GM12878 (cell line): Measurements from ENCODE around the gene PFN3. TPM values are rescaled to one million over a fixed set of nuclear protein-coding genes. Genes with fewer than 3 reads are reported as not detected.

Experiments used
- ATAC-seq: fragments of 200-7000 bp; cut with Tn5 transposase; 3 replicates; pipeline ENCODE4 v1.9.1; 2020; ENCODE audit warnings: mild to moderate bottlenecking, moderate library complexity
- BruUV-seq: library from RNA; stranded (reverse); fragments of 400-500 nt; replicated peaks from 2 replicates; lab custom pipeline; 2021; lab: Mats Ljungman, UMichigan
- CTCF ChIA-PET: fragments of 300-600 bp; sonication (Branson Sonifier 250); formaldehyde crosslinking; extraction: SDS; loops from one replicate; lab custom pipeline; 2021; ENCODE audit warnings: inconsistent platforms; lab: Yijun Ruan, JAX
- POLR2A ChIA-PET: fragments of 350-600 bp; formaldehyde crosslinking; extraction: SDS; loops from one replicate; lab custom pipeline; 2021; ENCODE audit warnings: inconsistent platforms; lab: Charles Lee
- RAD21 ChIA-PET: fragments of 300-600 bp; sonication (Branson Sonifier 250); formaldehyde crosslinking; loops from one replicate; lab custom pipeline; 2023; ENCODE audit warnings: antibody characterized with exemption; ENCODE audit not compliant: unreplicated experiment; lab: Charles Lee
- SMC1A ChIA-PET: fragments of 300-600 bp; sonication (Branson Sonifier 250); formaldehyde crosslinking; loops from one replicate; lab custom pipeline; 2023; ENCODE audit not compliant: unreplicated experiment, uncharacterized antibody; lab: Charles Lee
- DNase-seq: peaks from one replicate; pipeline ENCODE4 v3.0.0-alpha.2; 2011; ENCODE audit warnings: low read depth, low spot score
- FAIRE-seq: peaks from 3 replicates; lab custom pipeline; 2011; peaks lifted over from hg19 to GRCh38; lab: Jason Lieb, UNC
- H2AFZ ChIP-seq: 2 replicates; pipeline ENCODE4 v1.6.0; 2011; ENCODE audit warnings: low read depth, low read length, control low read depth; ENCODE audit not compliant: control insufficient read depth
- H3K27ac ChIP-seq: 2 replicates; pipeline ENCODE4 v1.5.1; 2011; ENCODE audit warnings: control low read depth; ENCODE audit not compliant: control insufficient read depth, insufficient read depth
- H3K27me3 ChIP-seq, 2 experiments: replicated peaks in 1 of 2; 2 replicates each; pipeline versions ENCODE4 v1.6.0 to v1.6.1; 2011; ENCODE audit warnings: low read length in 1 of 2; ENCODE audit not compliant: control insufficient read depth in 2 of 2, insufficient read depth in 2 of 2
- H3K36me3 ChIP-seq, 2 experiments: 2 replicates each; pipeline ENCODE4 v1.5.1; 2011; ENCODE audit warnings: low read length in 1 of 2; ENCODE audit not compliant: control insufficient read depth in 2 of 2, insufficient read depth in 2 of 2
- H3K4me1 ChIP-seq: 2 replicates; pipeline ENCODE4 v1.6.1; 2011; ENCODE audit warnings: mild to moderate bottlenecking, low read length, moderate library complexity, mixed read lengths; ENCODE audit not compliant: control insufficient read depth, insufficient read depth
- H3K4me2 ChIP-seq: 2 replicates; pipeline ENCODE4 v1.6.0; 2011; ENCODE audit warnings: control low read depth; ENCODE audit not compliant: control insufficient read depth, insufficient read depth
- H3K4me3 ChIP-seq: fragments of 200-600 bp; sonication (generic); 2 replicates; pipeline ENCODE4 v1.5.1; 2016
- H3K79me2 ChIP-seq: 2 replicates; pipeline ENCODE4 v1.6.0; 2011; ENCODE audit warnings: low read length; ENCODE audit not compliant: control insufficient read depth, insufficient read depth
- H3K9ac ChIP-seq: 2 replicates; pipeline ENCODE4 v1.8.0; 2011; ENCODE audit warnings: low read length, control low read depth, mixed read lengths; ENCODE audit not compliant: control insufficient read depth, insufficient read depth
- H3K9me3 ChIP-seq: replicated peaks from 3 replicates; pipeline ENCODE4 v1.5.1; 2011; ENCODE audit warnings: mild to moderate bottlenecking, low read length; ENCODE audit not compliant: control insufficient read depth, insufficient read depth
- H4K20me1 ChIP-seq: 2 replicates; pipeline ENCODE4 v1.6.0; 2011; ENCODE audit not compliant: control insufficient read depth, insufficient read depth
- BHLHE40 ChIP-seq, 2 experiments: fragments of 450-650 bp in 1 of 2; IDR thresholded peaks; 2 replicates each; pipeline ENCODE4 v1.6.1; 2011 to 2017; ENCODE audit warnings: low read depth in 2 of 2, borderline replicate concordance in 1 of 2, improper control_type of control experiment in 1 of 2, low read length in 1 of 2, mild to moderate bottlenecking in 1 of 2
- CBFB ChIP-seq: IDR thresholded peaks from 2 replicates; pipeline ENCODE4 v1.6.1; 2016; ENCODE audit warnings: antibody characterized with exemption, low read depth
- CHD1 ChIP-seq: IDR thresholded peaks from 2 replicates; pipeline ENCODE4 v1.6.1; 2012; ENCODE audit warnings: low read depth, low read length, improper control_type of control experiment
- HCFC1 ChIP-seq: fragments of 150-350 bp; IDR thresholded peaks from 2 replicates; pipeline ENCODE4 v1.6.1; 2014; ENCODE audit warnings: low read length
- IKZF1 ChIP-seq: fragments of 450-650 bp; conservative IDR thresholded peaks from 2 replicates; pipeline ENCODE4 v1.6.1; 2017; ENCODE audit warnings: antibody characterized with exemption, mild to moderate bottlenecking
- MEF2B ChIP-seq: fragments of 450-650 bp; IDR thresholded peaks from 2 replicates; pipeline ENCODE4 v1.6.1; 2018; ENCODE audit warnings: mild to moderate bottlenecking, moderate library complexity; ENCODE audit not compliant: partially characterized antibody, poor library complexity, severe bottlenecking
- NR2C1 ChIP-seq: fragments of 450-650 bp; IDR thresholded peaks from 2 replicates; pipeline ENCODE4 v1.6.1; 2017; ENCODE audit warnings: antibody characterized with exemption, mild to moderate bottlenecking, moderate library complexity
- NR2F1 ChIP-seq: fragments of 450-650 bp; conservative IDR thresholded peaks from 2 replicates; pipeline ENCODE4 v1.6.1; 2017; ENCODE audit warnings: mild to moderate bottlenecking
- RB1 ChIP-seq: fragments of 450-650 bp; formaldehyde crosslinking; IDR thresholded peaks from 2 replicates; pipeline ENCODE4 v1.6.1; 2017; ENCODE audit warnings: mild to moderate bottlenecking, borderline replicate concordance
- RELA ChIP-seq: fragments of 450-650 bp; IDR thresholded peaks from 2 replicates; pipeline ENCODE4 v1.8.0; 2014; ENCODE audit warnings: borderline replicate concordance; ENCODE audit not compliant: partially characterized antibody
- SMARCA5 ChIP-seq: fragments of 450-650 bp; IDR thresholded peaks from 2 replicates; pipeline ENCODE4 v1.6.1; 2017; ENCODE audit warnings: mild to moderate bottlenecking
- SREBF1 ChIP-seq: IDR thresholded peaks from 2 replicates; pipeline ENCODE4 v1.6.1; 2012; ENCODE audit warnings: mild to moderate bottlenecking, low read length
- ZNF217 ChIP-seq: fragments of 450-650 bp; IDR thresholded peaks from 2 replicates; pipeline ENCODE4 v1.6.1; 2017; ENCODE audit warnings: antibody characterized with exemption, mild to moderate bottlenecking
- WGBS: methylation state at CpG from one replicate; pipeline ENCODE4 v1.1.6; 2016; ENCODE audit warnings: low lambda C conversion rate; ENCODE audit not compliant: insufficient replicate concordance, insufficient coverage; ENCODE audit errors: missing lambda C conversion rate; 5-methylcytosine and 5-hydroxymethylcytosine counted together
- in situ Hi-C: fragments of 300-500 bp; cut with MboI; formaldehyde crosslinking; loops from 9 replicates; pipeline ENCODE4 v1.14.3; 2018; ENCODE audit warnings: mixed read lengths
- intact Hi-C: fragments of 100-400 bp; cut with micrococcal nuclease; formaldehyde crosslinking; loops from one replicate; pipeline ENCODE4 v1.14.2; 2022; ENCODE audit not compliant: unreplicated experiment
- polyA plus RNA-seq, 11 experiments: library from polyadenylated mRNA; depleted of rRNA in 4 of 11; unstranded in 6 of 11; stranded (reverse) in 5 of 11; fragments of >200 nt; fragmentation: Nextera tagmentation in 4 of 11; fragmentation: Illumina TruSeq in 1 of 11; extraction: Ambion mirVana in 4 of 11; extraction: Trizol in 1 of 11; gene quantifications; 1 replicate in 1 of 11; 2 replicates in 10 of 11; pipeline versions ENCODE4 v1.2.1 to v1.2.3, GENCODE V29; 2011 to 2016; ENCODE audit warnings: inconsistent platforms in 2 of 11, missing spikeins in 2 of 11, low read depth in 1 of 11
- total RNA-seq, 4 experiments: library from RNA; depleted of rRNA in 3 of 4; stranded (reverse); fragments of >200 nt in 3 of 4; fragmentation: Illumina TruSeq in 1 of 4; extraction: Trizol in 1 of 4; gene quantifications; 2 replicates each; pipeline versions ENCODE4 v1.2.1 to v1.2.3, GENCODE V29; 2013 to 2021
- TF ChIP-seq, protein P1 (sequence below): IDR thresholded peaks from 2 replicates; pipeline ENCODE4 v1.6.1; 2012; ENCODE audit warnings: low read depth, low read length, improper control_type of control experiment
- TF ChIP-seq, protein P2 (sequence below): fragments of 450-650 bp; conservative IDR thresholded peaks from 2 replicates; pipeline ENCODE4 v1.6.1; 2017; ENCODE audit warnings: mild to moderate bottlenecking, moderate library complexity
- TF ChIP-seq, protein P3 (sequence below): fragments of 450-650 bp; IDR thresholded peaks from 2 replicates; pipeline ENCODE4 v1.6.1; 2018; ENCODE audit warnings: borderline replicate concordance, mild to moderate bottlenecking; ENCODE audit not compliant: partially characterized antibody

The PFN3 gene
- total and polyA plus RNA-seq, 10 of the 15 experiments (the other 5 are each of a cell fraction or from before 2014, with no cell fraction given), result not detected

DNA sequence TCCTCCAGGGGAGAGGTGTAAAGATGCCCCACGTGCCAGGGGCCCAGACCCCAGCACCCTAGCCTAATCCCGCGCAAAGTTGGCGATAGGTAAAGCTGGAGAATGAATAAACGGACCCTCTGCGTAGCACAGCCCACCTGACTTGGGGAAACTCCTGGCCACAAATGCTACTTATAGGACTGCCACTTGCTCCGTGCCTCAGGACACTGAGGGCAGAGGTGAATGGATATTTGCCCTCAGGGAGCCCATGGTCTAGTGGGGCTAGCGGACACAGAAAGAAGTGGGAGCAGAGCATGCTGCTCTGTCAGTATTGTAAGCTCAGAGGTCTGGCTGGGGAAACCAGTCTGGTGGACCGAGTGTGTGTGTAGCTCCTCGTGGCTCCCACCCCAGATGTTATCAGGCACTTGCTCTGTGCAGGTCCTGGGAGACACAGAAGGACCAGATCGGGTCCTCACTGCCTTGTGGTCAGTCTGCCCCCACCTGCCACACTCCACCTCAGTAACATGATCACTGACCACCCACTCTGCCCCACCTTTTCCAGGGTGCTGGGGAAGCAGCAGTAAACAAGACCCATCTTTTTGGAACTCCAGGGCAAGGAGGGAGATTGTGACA is 26.9 kb upstream of the PFN3 start (continued):
- TF ChIP-seq RB1 (no peak), BHLHE40 (IDR thresholded peaks at IDR 0.05; ENCODE audit: borderline replicate concordance in 1 of 2, low read depth in 2 of 2, low read length in 1 of 2) (peak; percentile 2 to 12; a peak in 2 of 4 replicates), CBFB (0 out of 2 replicates have a peak, but pooled peaks have one; percentile 29), RELA (peak; percentile 30), MEF2B (peak; percentile 2)
- TF ChIP-seq, protein P1, sequence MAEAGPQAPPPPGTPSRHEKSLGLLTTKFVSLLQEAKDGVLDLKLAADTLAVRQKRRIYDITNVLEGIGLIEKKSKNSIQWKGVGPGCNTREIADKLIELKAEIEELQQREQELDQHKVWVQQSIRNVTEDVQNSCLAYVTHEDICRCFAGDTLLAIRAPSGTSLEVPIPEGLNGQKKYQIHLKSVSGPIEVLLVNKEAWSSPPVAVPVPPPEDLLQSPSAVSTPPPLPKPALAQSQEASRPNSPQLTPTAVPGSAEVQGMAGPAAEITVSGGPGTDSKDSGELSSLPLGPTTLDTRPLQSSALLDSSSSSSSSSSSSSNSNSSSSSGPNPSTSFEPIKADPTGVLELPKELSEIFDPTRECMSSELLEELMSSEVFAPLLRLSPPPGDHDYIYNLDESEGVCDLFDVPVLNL, result no peak

DNA sequence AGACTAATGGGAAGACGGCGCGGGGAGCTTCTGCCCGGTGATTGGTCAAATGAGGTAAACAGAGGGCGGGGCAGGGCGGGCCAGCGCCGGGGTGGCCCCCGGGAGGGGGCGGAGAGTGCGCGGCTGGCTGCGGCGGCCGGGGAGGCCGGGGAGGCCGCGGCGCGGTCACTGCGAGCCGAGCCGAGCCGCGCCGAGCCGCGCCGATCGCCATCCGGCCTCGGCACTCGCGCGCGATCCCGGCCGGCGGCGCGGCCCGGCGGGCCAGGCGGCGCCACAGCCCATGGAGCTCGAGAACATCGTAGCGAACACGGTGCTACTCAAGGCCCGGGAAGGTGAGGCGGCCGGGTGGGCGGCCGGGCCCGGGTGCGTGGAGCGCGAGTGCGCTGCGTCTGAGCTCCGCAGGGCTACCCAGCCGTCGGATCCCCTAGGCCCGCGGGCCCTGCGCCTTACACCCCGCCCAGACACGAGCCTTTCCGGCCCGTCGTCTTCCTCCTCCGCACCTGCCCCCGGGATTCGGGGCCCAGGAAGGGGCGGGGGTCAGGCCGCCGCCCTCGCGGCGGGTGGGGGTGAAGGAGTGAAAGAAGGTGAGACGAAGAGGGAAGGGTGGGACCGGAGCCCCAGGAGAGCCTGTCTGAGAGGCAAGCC is 26.2 kb upstream of the PFN3 start, which contains the start of gene GRK6:
Gene GRK6 (plus strand): TSS at position 111 of the 645 bp plus-strand sequence. CDS start 170 bp downstream, at position 281.
- Histone ChIP-seq H2AFZ (peak within 1 kb of the TSS; percentile 95), H3K4me2 (peak within 1 kb of the TSS; percentile 100), H3K4me1 (peaks cover 45% of the 10 kb centered on the region), H3K36me3 (no peaks in the 10 kb centered on the region), H3K27ac (peak within 1 kb of the TSS; percentile 99), H3K27me3 (no peaks in the 10 kb centered on the region), H3K79me2 (peaks cover 46% of the 10 kb centered on the region), H3K4me3 (peak within 1 kb of the TSS; percentile 83), H3K9me3 (no peaks in the 10 kb centered on the region), H3K9ac (peak within 1 kb of the TSS; percentile 93), H4K20me1 (no peaks in the 10 kb centered on the region)
- SMC1A ChIA-PET, result interaction anchor here (0.8 to 7.5 kb wide), 13 partner anchors 10 to 81 kb away, joined by 3 to 64 read pairs (median 4); partner anchors contain the start of genes PFN3 and PRR7
- ATAC-seq, result peak; percentile 0; the same call in 1 of the 3 replicates
- RAD21 ChIA-PET, result interaction anchor here (0.6 to 11.0 kb wide), 11 partner anchors 14 to 82 kb away, joined by 3 to 288 read pairs (median 7); partner anchors contain the start of gene PRR7
- in situ Hi-C loops, result no loop called here
- POLR2A ChIA-PET, result interaction anchor here (0.6 to 13.4 kb wide), 17 partner anchors 11 to 888 kb away, joined by 3 to 358 read pairs (median 4); partner anchors contain the start of genes DOK3, F12, PDLIM7 and PFN3
- FAIRE-seq, result no peak
- under 1% methylated on average over 38 of the region's 82 CpGs for WGBS
- intact Hi-C loops, result loop anchor here (1.0 to 2.0 kb wide), 3 partner anchors 14 to 28 kb away; no protein-coding TSS in a partner anchor
- CTCF ChIA-PET, result interaction anchor here (0.6 to 13.2 kb wide), 11 partner anchors 12 to 327 kb away, joined by 3 to 188 read pairs (median 10); partner anchors contain the start of genes PFN3 and PRR7
- BruUV-seq, result no TSS peak
- DNase-seq, result no peak
- TF ChIP-seq, protein P2, sequence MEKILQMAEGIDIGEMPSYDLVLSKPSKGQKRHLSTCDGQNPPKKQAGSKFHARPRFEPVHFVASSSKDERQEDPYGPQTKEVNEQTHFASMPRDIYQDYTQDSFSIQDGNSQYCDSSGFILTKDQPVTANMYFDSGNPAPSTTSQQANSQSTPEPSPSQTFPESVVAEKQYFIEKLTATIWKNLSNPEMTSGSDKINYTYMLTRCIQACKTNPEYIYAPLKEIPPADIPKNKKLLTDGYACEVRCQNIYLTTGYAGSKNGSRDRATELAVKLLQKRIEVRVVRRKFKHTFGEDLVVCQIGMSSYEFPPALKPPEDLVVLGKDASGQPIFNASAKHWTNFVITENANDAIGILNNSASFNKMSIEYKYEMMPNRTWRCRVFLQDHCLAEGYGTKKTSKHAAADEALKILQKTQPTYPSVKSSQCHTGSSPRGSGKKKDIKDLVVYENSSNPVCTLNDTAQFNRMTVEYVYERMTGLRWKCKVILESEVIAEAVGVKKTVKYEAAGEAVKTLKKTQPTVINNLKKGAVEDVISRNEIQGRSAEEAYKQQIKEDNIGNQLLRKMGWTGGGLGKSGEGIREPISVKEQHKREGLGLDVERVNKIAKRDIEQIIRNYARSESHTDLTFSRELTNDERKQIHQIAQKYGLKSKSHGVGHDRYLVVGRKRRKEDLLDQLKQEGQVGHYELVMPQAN, result peak; percentile 70; the same call in 1 of the 2 replicates
- TF ChIP-seq NR2F1, result peak; percentile 64; the same call in 1 of the 2 replicates
- 0 out of 2 replicates have a peak, but pooled peaks have one; percentile 30 for TF ChIP-seq ZNF217
- peak; percentile 91 for TF ChIP-seq SMARCA5
- TF ChIP-seq IKZF1, result peak; percentile 85
- TF ChIP-seq, protein P3, sequence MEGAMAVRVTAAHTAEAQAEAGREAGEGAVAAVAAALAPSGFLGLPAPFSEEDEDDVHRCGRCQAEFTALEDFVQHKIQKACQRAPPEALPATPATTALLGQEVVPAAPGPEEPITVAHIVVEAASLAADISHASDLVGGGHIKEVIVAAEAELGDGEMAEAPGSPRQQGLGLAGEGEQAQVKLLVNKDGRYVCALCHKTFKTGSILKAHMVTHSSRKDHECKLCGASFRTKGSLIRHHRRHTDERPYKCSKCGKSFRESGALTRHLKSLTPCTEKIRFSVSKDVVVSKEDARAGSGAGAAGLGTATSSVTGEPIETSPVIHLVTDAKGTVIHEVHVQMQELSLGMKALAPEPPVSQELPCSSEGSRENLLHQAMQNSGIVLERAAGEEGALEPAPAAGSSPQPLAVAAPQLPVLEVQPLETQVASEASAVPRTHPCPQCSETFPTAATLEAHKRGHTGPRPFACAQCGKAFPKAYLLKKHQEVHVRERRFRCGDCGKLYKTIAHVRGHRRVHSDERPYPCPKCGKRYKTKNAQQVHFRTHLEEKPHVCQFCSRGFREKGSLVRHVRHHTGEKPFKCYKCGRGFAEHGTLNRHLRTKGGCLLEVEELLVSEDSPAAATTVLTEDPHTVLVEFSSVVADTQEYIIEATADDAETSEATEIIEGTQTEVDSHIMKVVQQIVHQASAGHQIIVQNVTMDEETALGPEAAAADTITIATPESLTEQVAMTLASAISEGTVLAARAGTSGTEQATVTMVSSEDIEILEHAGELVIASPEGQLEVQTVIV, result no peak
- TF ChIP-seq SREBF1, result no peak
- TF ChIP-seq CHD1, result peak; percentile 88; the same call in 1 of the 2 replicates
- peak; percentile 35 for TF ChIP-seq NR2C1
- 0 out of 2 replicates have a peak, but pooled peaks have one; percentile 10 for TF ChIP-seq HCFC1
